GM19193 (cell line): ENCODE measurements around the gene DUXB.

Source experiments
- POLR2A ChIP-seq: IDR thresholded peaks from 4 replicates; pipeline ENCODE4 v1.6.1; 2011; ENCODE audit not compliant: insufficient read depth, insufficient read length; ENCODE audit errors: extremely low read depth

DUXB gene

DNA sequence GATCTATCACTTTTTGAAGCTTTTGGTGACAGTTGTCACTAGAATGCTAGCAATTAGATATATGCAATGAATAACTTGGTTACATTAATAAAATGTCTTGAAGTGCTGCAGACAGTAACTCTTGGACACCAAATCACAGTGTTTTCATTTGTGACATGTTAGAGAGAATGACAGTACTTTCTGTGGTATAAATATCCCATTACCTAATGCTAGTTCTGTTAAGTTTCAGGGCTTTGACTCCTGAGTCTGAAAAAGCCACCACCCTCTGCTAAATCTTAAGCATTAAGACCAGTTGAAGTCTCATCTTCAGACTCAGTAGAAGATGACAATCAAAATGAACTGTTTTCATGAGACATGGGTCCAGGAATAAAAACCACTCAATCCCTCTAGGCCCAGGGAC lies 13.9 kb downstream of the DUXB start:
- no peak for TF ChIP-seq POLR2A

DNA sequence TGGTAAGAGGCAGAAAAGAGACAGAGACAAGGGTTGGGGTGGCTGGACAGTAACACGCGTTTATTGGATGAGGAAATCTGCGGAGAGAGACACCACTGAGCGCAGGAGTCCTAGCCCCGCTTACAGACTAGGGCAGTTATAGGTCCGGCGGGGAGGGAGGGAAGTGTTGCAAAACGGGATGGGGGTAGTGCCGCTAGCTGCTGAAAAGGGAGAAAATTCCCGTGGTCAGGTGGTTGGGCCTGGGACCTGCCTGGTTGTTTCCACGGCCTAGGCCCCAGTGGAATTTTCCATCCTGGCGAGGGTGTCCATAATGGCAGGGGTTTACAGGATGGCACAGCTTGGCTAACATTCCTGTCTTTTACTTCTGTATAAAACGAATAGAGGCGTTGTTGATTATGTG lies 19.0 kb downstream of the DUXB start:
- no peak for TF ChIP-seq POLR2A

DNA sequence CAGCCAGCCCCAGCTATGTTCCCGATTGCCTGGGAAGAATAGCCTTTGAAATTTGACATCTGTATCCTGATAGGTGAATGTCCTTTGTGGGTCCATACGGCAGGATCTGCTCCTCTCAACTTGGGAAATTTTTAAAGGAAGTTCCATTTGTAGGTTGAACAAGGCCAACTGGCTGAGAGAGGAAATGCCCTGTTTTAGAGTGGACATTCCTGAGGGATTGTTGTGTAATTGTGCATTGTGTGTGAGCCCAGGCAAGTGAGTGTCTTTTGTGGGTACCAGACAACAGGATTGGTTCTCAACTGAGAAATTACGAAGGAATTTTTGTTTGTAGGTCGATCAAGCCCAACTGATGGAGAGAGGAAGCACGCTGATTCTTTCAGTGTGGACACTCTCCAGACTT lies 21.9 kb downstream of the DUXB start:
- TF ChIP-seq POLR2A = no peak

DNA sequence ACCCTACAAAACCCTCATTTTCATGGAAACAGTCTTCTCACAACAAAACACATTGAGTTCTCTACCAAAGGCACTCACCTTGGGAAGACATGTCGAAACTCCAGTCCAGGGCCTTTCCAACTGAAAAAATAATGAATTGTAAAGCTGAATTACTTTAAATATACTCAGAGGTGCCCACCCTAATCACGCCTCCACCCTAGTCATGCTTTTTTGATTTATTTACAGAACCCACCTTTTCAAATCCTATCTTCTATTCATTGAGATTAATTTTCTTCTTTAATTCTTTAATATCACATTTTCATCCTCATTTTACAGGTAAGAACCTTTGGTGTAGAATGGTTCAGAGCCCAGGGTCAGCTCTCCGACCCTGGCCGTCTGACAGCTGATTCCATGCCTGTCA lies 24.4 kb downstream of the DUXB start, which contains the start of gene CPHXL2:
Gene CPHXL2, minus strand, starts transcription at position 101 of the 400 bp plus-strand sequence. Its CDS starts 10 bp downstream, at position 91.
- TF ChIP-seq POLR2A = no peak

DNA sequence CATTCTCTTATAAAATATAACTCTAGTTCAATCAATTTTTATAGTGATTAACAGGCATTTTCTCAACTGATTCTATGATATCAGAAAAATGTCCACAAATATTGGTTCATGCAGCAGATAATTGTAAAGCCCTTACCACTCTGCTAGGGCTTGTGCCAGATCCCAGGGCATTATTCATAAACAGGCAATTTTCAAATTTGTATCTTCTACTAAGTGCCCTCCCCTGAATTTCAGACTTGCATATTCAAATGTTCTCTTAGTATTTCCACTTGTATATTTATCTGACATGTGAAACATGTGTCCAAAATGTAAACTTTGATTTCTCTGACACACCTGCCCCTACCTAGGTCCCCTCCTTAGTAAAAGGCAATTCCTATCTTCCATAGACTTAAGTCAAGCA lies 33.8 kb downstream of the DUXB start:
- no peak for TF ChIP-seq POLR2A

DNA sequence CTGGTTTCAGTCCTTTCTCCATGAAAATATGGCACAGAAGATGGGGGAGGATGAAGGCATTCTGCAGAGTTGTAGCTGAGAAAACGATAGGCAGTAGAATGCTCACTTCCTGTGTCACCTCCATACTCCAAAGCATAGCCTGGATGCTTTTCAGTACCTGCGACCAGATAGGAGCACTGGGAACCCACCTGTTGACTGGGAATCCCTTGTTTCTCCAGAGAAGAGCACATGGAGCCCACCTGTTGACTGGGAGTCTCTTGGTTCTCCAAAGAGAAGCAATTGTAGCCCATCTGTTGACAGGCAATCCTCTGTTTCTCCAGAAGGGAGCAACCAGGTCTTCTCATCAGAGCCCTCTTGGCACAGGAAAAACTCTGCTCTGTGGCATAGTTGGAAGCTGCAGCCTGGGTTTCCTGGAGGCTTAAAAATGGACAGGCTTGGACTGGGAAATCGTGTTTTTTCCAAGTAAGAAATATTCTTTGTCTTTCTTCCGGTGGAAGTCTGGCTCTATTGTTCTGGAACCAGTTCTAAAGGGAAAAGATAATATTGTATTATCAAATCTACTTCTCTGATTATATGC lies 40.4 kb downstream of the DUXB start:
- no peak for TF ChIP-seq POLR2A

DNA sequence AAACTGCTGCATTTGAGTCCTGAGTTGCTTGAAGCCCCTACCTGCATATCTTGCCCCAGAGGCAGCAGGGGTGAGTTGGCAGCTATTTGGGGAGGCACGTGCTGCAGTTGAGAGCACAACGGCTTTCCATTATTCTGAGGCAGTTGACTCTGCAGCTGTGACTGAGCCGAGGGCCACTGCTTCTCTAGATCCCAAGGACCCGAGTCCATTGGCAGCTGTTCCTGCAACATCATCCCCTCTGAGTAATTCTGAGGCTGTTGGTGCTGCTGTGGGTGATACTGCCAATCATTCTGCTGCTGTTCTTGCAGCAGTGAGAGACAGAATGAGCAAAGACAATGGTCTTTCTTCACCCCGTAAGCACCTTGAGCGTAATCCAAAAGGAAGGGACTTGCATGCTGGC lies 40.9 kb downstream of the DUXB start:
- TF ChIP-seq POLR2A = no peak

DNA sequence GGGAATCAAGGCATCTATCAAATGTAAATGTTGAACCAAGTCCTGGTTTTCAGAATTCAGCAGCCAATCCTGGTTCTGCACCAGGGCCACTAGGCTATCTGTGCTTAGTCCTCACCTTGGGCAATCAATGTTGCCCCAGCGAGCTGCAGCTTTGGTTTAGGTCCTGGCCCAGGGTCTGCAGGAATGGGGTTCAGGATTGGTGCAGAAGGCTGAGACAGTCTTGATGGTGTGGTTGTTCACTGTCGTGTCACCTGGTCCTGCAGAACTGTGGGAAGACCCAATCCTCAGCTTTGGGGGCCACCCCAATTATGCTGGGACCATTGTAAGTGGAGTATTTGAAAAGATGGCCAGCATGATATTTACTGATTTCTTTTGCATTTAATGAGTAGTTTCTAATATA lies 43.1 kb downstream of the DUXB start:
- no peak for TF ChIP-seq POLR2A

DNA sequence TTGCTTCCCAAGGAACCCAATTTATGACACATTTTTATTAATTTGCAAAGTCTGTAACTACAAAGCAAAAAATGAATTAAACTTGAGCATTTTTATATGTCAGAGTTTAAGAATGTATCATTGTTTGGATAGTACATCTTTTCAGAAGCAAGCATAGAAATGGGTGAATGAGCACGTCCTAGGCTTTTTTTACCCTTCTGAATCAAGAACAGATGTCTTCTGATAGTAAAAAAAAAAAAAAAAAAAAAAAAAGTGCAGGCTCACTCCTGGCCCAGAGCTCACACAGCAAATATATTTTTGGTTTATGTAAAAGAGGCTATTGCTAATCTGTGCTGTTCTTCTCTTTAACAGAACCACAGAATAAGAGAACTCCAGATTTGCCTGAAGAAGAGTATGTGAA lies 47.3 kb downstream of the DUXB start:
- TF ChIP-seq POLR2A = no peak

DNA sequence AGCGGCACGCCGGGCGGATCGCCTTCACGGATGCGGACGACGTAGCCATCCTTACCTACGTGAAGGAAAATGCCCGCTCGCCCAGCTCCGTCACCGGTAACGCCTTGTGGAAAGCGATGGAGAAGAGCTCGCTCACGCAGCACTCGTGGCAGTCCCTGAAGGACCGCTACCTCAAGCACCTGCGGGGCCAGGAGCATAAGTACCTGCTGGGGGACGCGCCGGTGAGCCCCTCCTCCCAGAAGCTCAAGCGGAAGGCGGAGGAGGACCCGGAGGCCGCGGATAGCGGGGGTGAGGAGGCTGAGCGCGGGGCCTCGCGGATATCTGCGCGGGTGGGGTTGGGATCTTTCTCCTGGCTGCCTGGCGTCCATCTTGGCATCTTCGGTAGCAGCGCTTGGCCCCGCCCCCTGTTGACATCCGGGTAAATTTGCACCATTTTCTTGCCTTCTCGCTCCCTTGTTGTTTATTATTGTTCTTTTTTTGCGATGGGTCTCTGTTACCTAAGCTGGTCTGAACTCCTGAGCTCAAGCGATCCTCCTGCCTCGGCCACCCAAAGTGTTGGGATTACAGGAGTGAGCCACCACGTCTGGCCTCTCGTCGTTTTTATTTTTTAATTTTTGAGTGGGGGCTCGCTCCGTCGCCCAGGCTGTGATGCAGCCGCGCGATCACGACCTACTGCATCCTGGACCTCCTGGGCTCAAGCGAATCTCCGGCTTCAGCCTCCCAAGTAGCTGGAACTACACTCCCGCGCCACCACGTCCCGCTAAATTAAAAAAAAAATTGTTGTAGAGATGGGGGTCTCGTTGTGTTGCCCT lies 52.8 kb downstream of the DUXB start:
- TF ChIP-seq POLR2A = peak; percentile 55

DNA sequence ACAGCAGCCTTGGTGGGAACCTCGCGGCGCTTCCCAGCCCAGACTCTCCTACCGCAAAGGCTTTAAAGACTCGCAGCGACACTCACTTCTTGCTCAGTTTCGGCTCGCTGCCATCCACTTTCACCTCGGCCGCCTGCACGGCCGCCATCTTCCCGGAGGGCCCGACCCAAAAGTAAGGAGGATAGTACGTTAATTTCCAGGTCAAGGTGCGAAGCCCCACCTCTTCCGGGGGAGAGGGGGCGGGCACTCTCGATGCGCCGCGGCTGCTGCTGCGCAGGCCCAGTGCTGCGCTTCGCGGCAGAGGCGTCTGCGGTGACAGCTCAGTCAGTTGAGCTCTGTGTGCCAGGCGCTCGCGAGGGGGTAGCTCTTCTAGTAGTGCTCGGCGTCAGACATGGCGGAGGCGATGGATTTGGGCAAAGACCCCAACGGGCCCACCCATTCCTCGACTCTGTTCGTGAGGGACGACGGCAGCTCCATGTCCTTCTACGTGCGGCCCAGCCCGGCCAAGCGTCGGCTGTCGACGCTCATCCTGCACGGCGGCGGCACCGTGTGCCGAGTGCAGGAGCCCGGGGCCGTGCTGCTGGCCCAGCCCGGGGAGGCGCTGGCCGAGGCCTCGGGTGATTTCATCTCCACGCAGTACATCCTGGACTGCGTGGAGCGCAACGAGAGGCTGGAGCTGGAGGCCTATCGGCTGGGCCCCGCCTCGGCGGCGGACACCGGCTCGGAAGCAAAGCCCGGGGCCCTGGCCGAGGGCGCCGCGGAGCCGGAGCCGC lies 53.6 kb downstream of the DUXB start, which contains the start of the genes KARS1 and TERF2IP:
Gene KARS1, minus strand, starts transcription at position 174 of the 773 bp plus-strand sequence. Its CDS starts 26 bp downstream, at position 148.
Gene TERF2IP, plus strand, starts transcription at position 282 of the 773 bp plus-strand sequence. Its CDS starts 110 bp downstream, at position 392.
- TF ChIP-seq POLR2A = peak; percentile 97

DNA sequence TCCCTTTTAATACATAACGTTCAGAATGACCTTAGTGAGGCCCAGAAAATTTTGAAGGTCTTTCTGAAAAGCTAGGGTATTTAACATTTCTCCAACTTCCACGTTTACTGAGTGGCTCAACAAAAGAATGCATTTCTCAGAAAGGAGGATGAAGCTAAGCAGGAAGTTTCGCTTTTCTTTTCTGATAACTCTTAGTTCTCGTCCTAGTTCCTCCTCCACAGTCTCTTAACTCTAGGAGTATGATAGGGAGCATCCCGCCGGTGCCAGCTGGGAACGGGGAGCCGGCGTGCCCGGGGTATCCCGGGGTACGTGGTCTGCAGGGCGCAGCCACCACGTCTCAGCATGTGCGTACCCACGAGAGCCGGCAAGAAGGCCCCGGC lies 54.2 kb downstream of the DUXB start:
- no peak for TF ChIP-seq POLR2A

DNA sequence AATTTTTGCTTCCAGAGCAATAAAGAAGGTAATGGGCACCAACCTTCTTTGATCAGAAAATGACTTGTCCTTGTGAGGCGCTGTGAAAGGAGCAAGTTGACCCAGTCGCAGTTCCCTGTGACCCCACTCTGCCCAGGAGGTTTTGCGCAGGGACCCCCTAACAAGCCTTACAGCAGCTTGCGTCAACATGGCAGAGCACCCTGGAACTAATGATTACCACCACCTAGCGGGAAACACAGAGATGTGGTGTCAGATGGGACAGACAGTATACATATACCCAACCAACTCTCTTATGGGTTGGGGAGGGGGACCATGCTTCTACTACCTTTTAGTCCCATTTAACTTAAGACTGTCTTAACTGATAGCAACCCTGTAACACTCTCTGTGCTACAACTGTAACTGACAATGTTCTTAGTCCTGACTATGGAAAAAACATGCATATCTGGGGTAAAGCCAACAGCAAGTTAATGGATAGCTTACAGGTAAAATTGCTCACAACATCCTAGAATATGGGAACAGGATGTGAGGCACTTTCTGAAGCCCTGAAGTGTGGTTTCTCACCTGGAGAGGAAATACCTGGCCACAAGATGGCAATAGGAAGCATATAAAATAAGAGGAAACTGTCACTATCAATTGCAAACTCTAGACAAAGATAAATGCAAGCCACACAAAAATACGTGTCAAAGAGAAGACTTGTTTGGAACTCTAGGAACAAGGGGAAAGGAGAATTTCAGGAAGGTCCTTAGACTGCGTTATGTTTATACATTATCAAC lies 56.8 kb downstream of the DUXB start:
- no peak for TF ChIP-seq POLR2A
